NB4 (cell line): Measurements from ENCODE around the gene HMBS.
"Not testable (repeated sequence)": the region's sequence is repeated elsewhere in the genome, so short reads cannot be mapped to it uniquely, and the experiment has no call there.

Source experiments
- DNase-seq: peaks from one replicate; pipeline ENCODE4 v3.0.0; 2010; ENCODE audit warnings: low read depth
- H3K4me3 ChIP-seq: one replicate; pipeline ENCODE4 v1.5.1; 2011; ENCODE audit warnings: mild to moderate bottlenecking, low read depth, low read length, moderate library complexity
- MYC ChIP-seq: IDR thresholded peaks from 2 replicates; pipeline ENCODE4 v1.6.1; 2011; ENCODE audit warnings: low read depth, low read length
- POLR2A ChIP-seq: IDR thresholded peaks from 2 replicates; pipeline ENCODE4 v1.6.1; 2011; ENCODE audit warnings: mild to moderate bottlenecking; ENCODE audit not compliant: insufficient read length; ENCODE audit errors: extremely low read depth
- TF ChIP-seq, protein P1 (sequence below): IDR thresholded peaks from one replicate; pipeline ENCODE4 v1.5.1; 2012; ENCODE audit warnings: low read depth, low read length
- TF ChIP-seq, protein P2 (sequence below): IDR thresholded peaks from 2 replicates; pipeline ENCODE4 v1.6.1; 2011; ENCODE audit warnings: low read depth, low read length

Gene HMBS

DNA sequence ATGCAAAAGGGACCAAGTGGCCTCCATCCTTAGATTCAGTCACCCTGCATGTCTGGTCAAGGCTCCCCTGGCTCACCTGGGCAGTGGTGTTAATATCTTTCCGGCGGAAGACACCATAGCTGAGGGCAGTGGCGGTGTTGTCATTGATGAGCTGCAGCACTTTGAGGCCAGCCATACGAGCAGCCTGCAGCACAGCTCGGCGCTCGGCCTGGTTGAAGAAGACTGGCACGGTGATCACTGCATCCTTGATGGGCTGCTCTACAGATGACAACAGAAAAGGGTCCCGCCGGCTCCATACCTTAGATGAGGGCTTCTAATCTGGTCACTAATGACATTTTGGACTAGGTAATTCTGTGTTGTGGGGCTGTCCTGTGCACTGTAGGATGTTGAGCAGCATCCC is 30.3 kb upstream of the HMBS start:
- TF ChIP-seq POLR2A, result no peak
- TF ChIP-seq MYC, result no peak
- TF ChIP-seq, protein P1, sequence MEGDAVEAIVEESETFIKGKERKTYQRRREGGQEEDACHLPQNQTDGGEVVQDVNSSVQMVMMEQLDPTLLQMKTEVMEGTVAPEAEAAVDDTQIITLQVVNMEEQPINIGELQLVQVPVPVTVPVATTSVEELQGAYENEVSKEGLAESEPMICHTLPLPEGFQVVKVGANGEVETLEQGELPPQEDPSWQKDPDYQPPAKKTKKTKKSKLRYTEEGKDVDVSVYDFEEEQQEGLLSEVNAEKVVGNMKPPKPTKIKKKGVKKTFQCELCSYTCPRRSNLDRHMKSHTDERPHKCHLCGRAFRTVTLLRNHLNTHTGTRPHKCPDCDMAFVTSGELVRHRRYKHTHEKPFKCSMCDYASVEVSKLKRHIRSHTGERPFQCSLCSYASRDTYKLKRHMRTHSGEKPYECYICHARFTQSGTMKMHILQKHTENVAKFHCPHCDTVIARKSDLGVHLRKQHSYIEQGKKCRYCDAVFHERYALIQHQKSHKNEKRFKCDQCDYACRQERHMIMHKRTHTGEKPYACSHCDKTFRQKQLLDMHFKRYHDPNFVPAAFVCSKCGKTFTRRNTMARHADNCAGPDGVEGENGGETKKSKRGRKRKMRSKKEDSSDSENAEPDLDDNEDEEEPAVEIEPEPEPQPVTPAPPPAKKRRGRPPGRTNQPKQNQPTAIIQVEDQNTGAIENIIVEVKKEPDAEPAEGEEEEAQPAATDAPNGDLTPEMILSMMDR, result no peak
- TF ChIP-seq, protein P2, sequence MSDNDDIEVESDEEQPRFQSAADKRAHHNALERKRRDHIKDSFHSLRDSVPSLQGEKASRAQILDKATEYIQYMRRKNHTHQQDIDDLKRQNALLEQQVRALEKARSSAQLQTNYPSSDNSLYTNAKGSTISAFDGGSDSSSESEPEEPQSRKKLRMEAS, result no peak
- no peak for DNase-seq
- H3K4me3 ChIP-seq, result no peak overlapping the region

DNA sequence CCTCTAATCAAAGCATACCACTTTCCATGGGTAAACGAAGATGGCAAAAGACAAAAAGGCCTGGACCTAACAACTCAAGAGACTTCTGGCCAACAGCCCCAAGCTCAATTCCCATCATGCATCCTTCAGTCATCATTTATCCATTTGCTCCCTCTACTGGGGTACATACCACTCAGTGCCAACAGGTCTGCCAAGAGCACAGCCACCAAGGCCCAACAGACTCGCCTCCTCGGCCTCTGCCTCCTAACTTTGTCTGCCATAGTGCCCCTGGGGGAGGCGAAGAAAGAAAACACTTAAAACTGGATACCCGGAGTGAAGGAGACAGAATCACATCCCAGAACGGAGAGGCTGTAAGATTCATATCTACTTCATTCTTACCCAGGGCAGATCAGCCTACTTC is 28.8 kb upstream of the HMBS start:
- DNase-seq, result peak; percentile 59
- peak overlapping the region; percentile 86 for H3K4me3 ChIP-seq

DNA sequence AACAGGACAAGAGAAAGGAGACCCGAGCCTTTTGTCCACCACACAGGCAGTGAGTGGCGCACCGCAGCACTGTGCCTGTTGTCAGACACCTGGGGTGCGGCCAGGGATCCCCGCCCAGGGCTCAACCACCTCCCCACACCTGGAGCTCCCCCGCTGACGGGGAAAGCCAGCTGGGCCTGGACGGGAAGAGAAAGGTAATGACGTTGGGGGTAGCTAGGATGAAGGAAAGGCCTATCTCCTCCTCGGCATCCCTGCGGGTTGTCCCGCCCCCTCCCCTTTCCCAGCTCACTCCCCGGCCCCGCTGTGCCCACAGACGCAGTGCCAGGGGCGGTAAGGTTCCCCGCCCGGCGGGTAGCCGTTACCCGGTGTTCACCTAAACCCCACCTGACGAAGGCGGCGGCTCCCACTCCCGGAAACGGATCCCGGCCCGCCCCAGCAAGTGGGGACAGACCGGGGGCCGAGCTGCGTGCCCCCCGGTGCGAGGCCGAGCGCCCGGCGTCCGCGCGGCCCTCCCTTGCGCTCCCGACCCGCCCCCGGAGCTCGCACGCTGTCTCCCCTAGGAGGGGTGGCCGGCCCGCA is 28.2 kb upstream of the HMBS start:
- DNase-seq, result peak; percentile 33
- TF ChIP-seq, protein P1, result no peak
- TF ChIP-seq, protein P2, result no peak
- TF ChIP-seq MYC (no peak), POLR2A (no peak)
- H3K4me3 ChIP-seq, result peak overlapping the region; percentile 86

More for the DNA sequence above, 28.8 kb upstream of the HMBS start:
- TF ChIP-seq, protein P1, result peak; percentile 18
- no peak for TF ChIP-seq POLR2A

DNA sequence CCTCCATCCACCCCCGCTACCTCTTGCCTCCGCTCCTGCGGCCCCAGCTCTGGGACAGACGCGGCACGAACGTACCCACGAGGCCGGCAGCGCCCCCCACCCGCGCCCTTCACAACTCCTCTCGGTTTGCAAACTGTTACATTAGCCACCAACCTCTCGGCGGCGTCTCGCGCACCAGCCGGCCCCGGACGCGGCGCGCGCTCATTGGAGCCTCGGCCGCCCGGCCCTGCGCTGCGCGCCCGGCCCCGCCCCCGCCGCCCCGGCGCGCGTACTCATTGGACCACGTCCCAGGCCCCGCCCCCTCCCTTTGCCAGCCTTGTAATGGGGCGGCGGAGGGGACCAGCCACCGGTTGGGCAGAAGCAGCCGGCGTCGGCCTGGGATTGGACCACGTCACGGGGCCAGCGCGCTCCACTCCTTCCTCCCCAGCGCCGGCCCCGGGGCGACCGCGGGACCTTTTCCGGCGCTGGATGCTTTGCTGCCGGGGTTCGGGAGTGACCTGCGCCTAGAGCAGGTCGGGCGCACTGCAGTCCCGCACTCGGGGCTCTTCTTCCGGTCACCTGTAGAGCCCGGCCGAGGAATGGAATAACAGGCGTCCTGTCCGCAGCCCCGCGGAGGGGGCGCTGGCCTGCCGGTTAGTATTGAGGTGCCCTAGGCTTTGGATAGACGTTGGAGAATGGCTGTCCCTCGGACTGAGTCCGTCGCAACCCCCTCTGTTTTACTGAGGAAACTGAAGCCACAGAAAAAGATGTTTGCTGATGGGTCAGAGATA is 27.5 kb upstream of the HMBS start, which contains the start of gene HYOU1:
Gene HYOU1 (minus strand): TSS at position 206 of the 770 bp plus-strand sequence. CDS start 1,045 bp downstream, outside the sequence.
- H3K4me3 ChIP-seq, result peak within 1 kb of the TSS; percentile 86
- peak; percentile 99 for DNase-seq
- TF ChIP-seq POLR2A (no peak), MYC (peak; percentile 91)
- TF ChIP-seq, protein P1, result peak; percentile 19
- TF ChIP-seq, protein P2, result peak; percentile 78

DNA sequence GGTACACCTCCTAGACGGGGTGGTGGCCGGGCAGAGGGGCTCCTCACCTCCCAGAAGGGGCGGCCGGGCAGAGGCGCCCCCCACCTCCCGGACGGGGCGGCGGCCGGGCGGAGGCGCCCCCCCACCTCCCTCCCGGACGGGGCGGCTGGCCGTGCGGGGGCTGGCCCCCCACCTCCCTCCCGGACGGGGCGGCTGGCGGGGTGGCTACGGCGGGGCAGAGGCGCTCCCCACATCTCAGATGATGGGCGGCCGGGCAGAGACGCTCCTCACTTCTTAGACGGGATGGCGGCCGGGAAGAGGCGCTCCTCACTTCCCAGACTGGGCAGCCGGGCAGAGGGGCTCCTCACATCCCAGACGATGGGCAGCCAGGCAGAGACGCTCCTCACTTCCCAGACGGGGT is 25.6 kb upstream of the HMBS start:
- H3K4me3 ChIP-seq, DNase-seq: not testable (repeated sequence)

DNA sequence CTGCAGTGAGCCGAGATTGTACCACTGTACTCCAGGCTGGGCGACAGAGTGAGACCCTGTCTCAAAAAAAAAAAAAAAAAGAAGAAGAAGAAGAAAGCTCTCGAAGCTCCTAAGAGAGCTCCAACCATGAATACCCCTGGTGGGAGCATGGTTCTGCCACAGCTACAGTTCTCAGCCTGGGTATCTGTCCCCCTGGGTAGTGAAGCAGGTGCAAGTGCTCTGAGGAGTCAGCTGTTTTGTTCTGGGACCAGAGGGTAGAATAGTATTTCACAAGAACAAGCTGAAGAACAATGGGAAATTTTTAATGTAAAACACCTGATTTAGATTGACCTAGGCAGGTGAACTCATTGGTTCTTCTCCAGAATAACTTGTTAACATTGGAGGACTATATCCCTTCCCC is 23.4 kb upstream of the HMBS start:
- TF ChIP-seq, protein P2, result no peak
- TF ChIP-seq POLR2A (no peak), MYC (no peak)
- TF ChIP-seq, protein P1, result no peak

More for the DNA sequence above, 23.4 kb upstream of the HMBS start:
- DNase-seq, result no peak
- H3K4me3 ChIP-seq, result no peak overlapping the region
